Mesenchymal stem cell (in vitro differentiated cells and primary cell): ENCODE data around the gene TDRD10.
A peak's percentile ranks its signal among the peaks of the same experiment; 100 is the strongest.

Experiments
- DNase-seq: peaks from one replicate; pipeline ENCODE4 v3.0.0-alpha.2; 2013
- H2AFZ ChIP-seq: one replicate; pipeline ENCODE4 v1.6.1; 2013; ENCODE audit warnings: low read depth, mild to moderate bottlenecking, control low read depth, inconsistent platforms, low read length, moderate library complexity
- H2AK5ac ChIP-seq: 2 replicates; pipeline ENCODE4 v1.6.1; 2013; ENCODE audit warnings: low read length, moderate library complexity, mild to moderate bottlenecking, inconsistent platforms; ENCODE audit not compliant: severe bottlenecking
- H2BK120ac ChIP-seq: one replicate; pipeline ENCODE4 v1.6.1; 2013; ENCODE audit warnings: low read depth, mild to moderate bottlenecking, inconsistent platforms, low read length, moderate library complexity
- H2BK12ac ChIP-seq, 2 experiments: one replicate each; pipeline ENCODE4 v1.6.1; 2013; ENCODE audit warnings: inconsistent platforms in 2 of 2, low read length in 2 of 2, mild to moderate bottlenecking in 2 of 2, moderate library complexity in 2 of 2, control low read depth in 1 of 2
- H2BK15ac ChIP-seq: one replicate; pipeline ENCODE4 v1.6.1; 2013; ENCODE audit warnings: mild to moderate bottlenecking, low read depth, inconsistent platforms; ENCODE audit not compliant: poor library complexity, severe bottlenecking
- H2BK5ac ChIP-seq: 2 replicates; pipeline ENCODE4 v1.6.1; 2013; ENCODE audit warnings: low read depth, mild to moderate bottlenecking, low read length, control low read depth, inconsistent platforms; ENCODE audit not compliant: poor library complexity, severe bottlenecking
- H3K14ac ChIP-seq, 2 experiments: one replicate each; pipeline ENCODE4 v1.6.1; 2013; ENCODE audit warnings: inconsistent platforms in 2 of 2, low read length in 2 of 2, control low read depth in 1 of 2, mild to moderate bottlenecking in 1 of 2, moderate library complexity in 1 of 2
- H3K18ac ChIP-seq, 2 experiments: one replicate each; pipeline ENCODE4 v1.6.1; 2013; ENCODE audit warnings: inconsistent platforms in 2 of 2, low read length in 2 of 2, control low read depth in 1 of 2, low read depth in 1 of 2, mild to moderate bottlenecking in 1 of 2
- H3K23ac ChIP-seq, 2 experiments: one replicate each; pipeline ENCODE4 v1.6.1; 2013; ENCODE audit warnings: inconsistent platforms in 2 of 2, low read length in 2 of 2, mild to moderate bottlenecking in 2 of 2, moderate library complexity in 2 of 2, control low read depth in 1 of 2
- H3K27ac ChIP-seq: 2 replicates; pipeline ENCODE4 v1.5.1; 2013; ENCODE audit warnings: mild to moderate bottlenecking, moderate library complexity, low read length, control low read depth, inconsistent platforms; ENCODE audit not compliant: poor library complexity, severe bottlenecking
- H3K27me3 ChIP-seq, 2 experiments: 2 replicates each; pipeline versions ENCODE4 v1.6.1 to v1.7.0; 2013; ENCODE audit warnings: low read length in 2 of 2, mild to moderate bottlenecking in 2 of 2, moderate library complexity in 2 of 2, control low read depth in 1 of 2, inconsistent platforms in 1 of 2; ENCODE audit not compliant: control insufficient read depth in 1 of 2, insufficient read depth in 1 of 2
- H3K36me3 ChIP-seq, 2 experiments: 2 replicates each; pipeline versions ENCODE4 v1.6.1 to v1.7.0; 2013; ENCODE audit warnings: low read length in 2 of 2, control low read depth in 1 of 2, inconsistent platforms in 1 of 2, low read depth in 1 of 2, mild to moderate bottlenecking in 1 of 2; ENCODE audit not compliant: insufficient read depth in 2 of 2, control insufficient read depth in 1 of 2
- H3K4ac ChIP-seq, 2 experiments: one replicate each; pipeline ENCODE4 v1.6.1; 2013; ENCODE audit warnings: inconsistent platforms in 2 of 2, low read length in 2 of 2, mild to moderate bottlenecking in 2 of 2, moderate library complexity in 2 of 2, control low read depth in 1 of 2, low read depth in 1 of 2
- H3K4me1 ChIP-seq: 2 replicates; pipeline ENCODE4 v1.6.1; 2013; ENCODE audit warnings: low read depth, low read length, control low read depth; ENCODE audit not compliant: control insufficient read depth, insufficient read depth
- H3K4me2 ChIP-seq: 2 replicates; pipeline ENCODE4 v1.6.1; 2013; ENCODE audit warnings: low read length, mild to moderate bottlenecking, inconsistent platforms; ENCODE audit not compliant: poor library complexity, severe bottlenecking
- H3K4me3 ChIP-seq, 2 experiments: 2 replicates each; pipeline versions ENCODE4 v1.5.1 to v1.7.0; 2013; ENCODE audit warnings: low read length in 2 of 2, mild to moderate bottlenecking in 2 of 2, control low read depth in 1 of 2, low read depth in 1 of 2; ENCODE audit not compliant: insufficient read depth in 1 of 2
- H3K79me1 ChIP-seq: replicated peaks from 2 replicates; pipeline ENCODE4 v1.6.1; 2013; ENCODE audit warnings: mild to moderate bottlenecking, control low read depth, low read length, inconsistent platforms; ENCODE audit not compliant: poor library complexity, severe bottlenecking
- H3K9ac ChIP-seq: 2 replicates; pipeline ENCODE4 v1.7.0; 2013; ENCODE audit warnings: mild to moderate bottlenecking, low read length, moderate library complexity
- H3K9me3 ChIP-seq: 2 replicates; pipeline ENCODE4 v1.7.0; 2013; ENCODE audit warnings: mild to moderate bottlenecking, low read length; ENCODE audit not compliant: control insufficient read depth
- H4K8ac ChIP-seq: one replicate; pipeline ENCODE4 v1.6.1; 2013; ENCODE audit warnings: inconsistent platforms, mild to moderate bottlenecking, low read length, moderate library complexity
- H4K91ac ChIP-seq: one replicate; pipeline ENCODE4 v1.6.1; 2013; ENCODE audit warnings: mild to moderate bottlenecking, low read length, inconsistent platforms
- WGBS: methylation state at CpG from one replicate; pipeline ENCODE4 v1.1.7; 2013; ENCODE audit warnings: mixed read lengths; 5-methylcytosine and 5-hydroxymethylcytosine counted together

Gene TDRD10

DNA sequence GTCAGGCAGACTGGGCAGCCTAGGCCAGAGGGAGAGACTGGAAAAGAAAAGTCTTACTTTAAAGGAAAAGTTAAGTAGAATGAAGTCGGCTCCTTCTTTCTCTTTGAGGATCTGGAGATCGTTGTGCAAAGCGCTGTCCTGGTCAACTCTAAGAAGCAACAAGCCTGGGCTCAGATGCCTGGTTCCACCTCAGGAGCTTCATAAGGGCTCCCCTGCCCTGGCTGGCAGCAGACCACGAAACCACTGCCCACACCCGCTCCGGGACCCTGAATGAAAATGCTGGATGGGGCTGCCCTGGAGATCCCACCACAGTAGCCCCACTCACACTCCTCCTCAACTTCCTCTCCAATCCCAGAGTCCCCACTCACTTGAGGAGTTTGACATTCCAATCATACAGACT is 50.0 kb downstream of the TDRD10 start:
- no peak overlapping the region for H3K4me3 ChIP-seq
- WGBS, result 95% methylated on average over 6 of the region's 6 CpGs
- peak overlapping the region in 1 of 2 experiments; percentile 35 for H3K23ac ChIP-seq
- H2BK12ac ChIP-seq, result no peak overlapping the region
- no peak overlapping the region for H2AK5ac ChIP-seq
- no peak overlapping the region for H2BK15ac ChIP-seq
- H3K27me3 ChIP-seq, result no peaks in the 10 kb centered on the region
- no peak overlapping the region for H3K18ac ChIP-seq
- H3K4me2 ChIP-seq, result no peak overlapping the region
- no peak overlapping the region for H2BK120ac ChIP-seq
- no peak overlapping the region for H3K4ac ChIP-seq
- H3K4me1 ChIP-seq, result peaks cover 13% of the 10 kb centered on the region
- no peak overlapping the region for H4K8ac ChIP-seq
- H2BK5ac ChIP-seq, result no peak overlapping the region
- H2AFZ ChIP-seq, result no peak overlapping the region
- peaks cover 60 to 77% of the 10 kb centered on the region in 2 experiments for H3K36me3 ChIP-seq
- no peak overlapping the region for H3K27ac ChIP-seq
- no peak for DNase-seq
- no peak overlapping the region for H4K91ac ChIP-seq
- H3K79me1 ChIP-seq, result peaks cover 47% of the 10 kb centered on the region
- H3K9me3 ChIP-seq, result no peaks in the 10 kb centered on the region
- H3K9ac ChIP-seq, result no peak overlapping the region
- H3K14ac ChIP-seq, result no peak overlapping the region

DNA sequence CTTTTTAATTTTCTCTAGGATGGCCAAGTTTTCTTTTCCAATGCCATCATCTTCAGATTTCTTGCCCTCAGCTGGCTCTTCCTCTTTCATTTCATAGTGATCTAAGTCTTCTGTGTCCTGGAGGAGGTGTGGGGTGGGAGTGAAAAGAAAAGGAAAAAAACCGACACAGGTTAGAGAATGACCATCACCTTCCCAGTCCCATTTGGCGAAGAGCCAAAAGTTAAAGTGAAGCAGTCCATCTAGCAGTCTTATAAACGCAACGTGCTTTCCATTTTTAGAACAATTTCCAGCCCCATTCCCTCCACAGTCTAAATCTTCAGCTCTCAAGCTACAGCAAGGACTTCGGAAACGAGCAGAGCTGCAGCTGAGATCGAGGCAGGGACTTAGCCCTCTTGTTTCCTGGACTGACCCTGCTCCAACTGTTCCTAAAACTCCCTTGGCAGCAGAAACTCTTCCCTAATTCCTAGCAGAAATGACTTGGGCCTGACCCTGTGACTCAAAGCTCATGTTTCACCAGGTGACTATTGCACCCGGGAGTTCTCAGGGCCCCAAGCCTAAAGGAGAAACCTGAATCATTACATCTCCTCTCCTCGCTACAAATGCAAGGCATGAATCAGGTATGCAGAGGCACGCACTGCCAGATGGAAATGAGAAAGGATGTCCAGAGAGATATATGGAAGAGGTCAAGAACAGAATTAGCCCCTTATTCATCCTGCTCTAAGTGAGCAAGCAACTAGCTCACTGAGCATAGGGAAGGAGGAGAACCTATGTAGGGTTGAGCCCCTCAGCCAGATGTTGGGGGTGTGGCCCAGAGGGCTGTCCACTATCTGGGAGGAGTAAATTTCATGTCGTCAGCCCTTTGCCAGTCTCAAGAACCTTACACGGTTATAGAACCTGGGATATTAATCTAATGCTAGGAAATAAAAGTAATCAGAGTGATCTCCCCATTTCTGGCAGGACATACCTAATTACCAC is 51.3 kb downstream of the TDRD10 start:
- DNase-seq, result no peak
- Histone ChIP-seq H2BK12ac (no peak overlapping the region), H3K4me2 (no peak overlapping the region), H2AFZ (no peak overlapping the region), H3K36me3 (peaks cover 60 to 77% of the 10 kb centered on the region in 2 experiments), H2BK120ac (no peak overlapping the region), H3K14ac (no peak overlapping the region), H3K23ac (no peak overlapping the region), H3K4me3 (no peak overlapping the region), H3K9me3 (no peaks in the 10 kb centered on the region), H2BK5ac (no peak overlapping the region), H4K91ac (no peak overlapping the region), H3K27ac (no peak overlapping the region), H3K4me1 (peaks cover 12% of the 10 kb centered on the region), H4K8ac (no peak overlapping the region), H3K4ac (no peak overlapping the region), H2AK5ac (no peak overlapping the region), H3K27me3 (no peaks in the 10 kb centered on the region), H3K79me1 (peaks cover 47% of the 10 kb centered on the region), H2BK15ac (no peak overlapping the region), H3K18ac (no peak overlapping the region), H3K9ac (peak overlapping the region; percentile 12)
- WGBS, result 88% methylated on average over 8 of the region's 12 CpGs

DNA sequence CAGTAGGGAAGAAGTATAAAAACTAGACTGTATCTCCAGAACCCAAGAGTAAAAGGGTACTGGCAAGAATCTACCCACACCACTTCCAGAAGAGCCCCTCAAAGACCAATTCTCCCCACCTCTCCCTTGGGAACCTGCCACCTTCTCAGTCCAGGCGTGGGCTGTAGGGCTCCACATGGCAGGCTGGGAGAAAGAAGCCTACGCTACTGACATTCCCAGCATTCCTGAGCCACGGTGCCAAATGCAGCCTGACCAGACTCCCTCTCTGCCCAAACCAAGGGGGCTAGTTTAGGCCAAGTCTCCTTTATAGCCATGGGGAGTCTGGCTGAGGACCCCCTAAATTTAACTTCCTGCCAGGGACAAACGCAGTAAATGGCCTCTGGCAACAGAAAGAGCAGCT is 54.4 kb downstream of the TDRD10 start:
- Histone ChIP-seq H3K9ac (peak overlapping the region; percentile 89), H3K4me1 (peaks cover 14% of the 10 kb centered on the region), H3K27me3 (no peaks in the 10 kb centered on the region), H3K27ac (no peak overlapping the region), H3K36me3 (peaks cover 36 to 47% of the 10 kb centered on the region in 2 experiments), H2BK12ac (no peak overlapping the region), H4K91ac (no peak overlapping the region), H3K14ac (no peak overlapping the region), H3K79me1 (peaks cover 37% of the 10 kb centered on the region), H3K4ac (no peak overlapping the region), H3K23ac (no peak overlapping the region), H2BK5ac (no peak overlapping the region), H2AK5ac (no peak overlapping the region), H4K8ac (no peak overlapping the region), H3K4me2 (peak overlapping the region; percentile 67), H3K4me3 (peak overlapping the region in 1 of 2 experiments; percentile 89), H2AFZ (no peak overlapping the region), H3K18ac (no peak overlapping the region), H2BK15ac (no peak overlapping the region), H3K9me3 (no peaks in the 10 kb centered on the region), H2BK120ac (no peak overlapping the region)
- 20% methylated on average over 4 of the region's 4 CpGs for WGBS
- peak; percentile 30 for DNase-seq

DNA sequence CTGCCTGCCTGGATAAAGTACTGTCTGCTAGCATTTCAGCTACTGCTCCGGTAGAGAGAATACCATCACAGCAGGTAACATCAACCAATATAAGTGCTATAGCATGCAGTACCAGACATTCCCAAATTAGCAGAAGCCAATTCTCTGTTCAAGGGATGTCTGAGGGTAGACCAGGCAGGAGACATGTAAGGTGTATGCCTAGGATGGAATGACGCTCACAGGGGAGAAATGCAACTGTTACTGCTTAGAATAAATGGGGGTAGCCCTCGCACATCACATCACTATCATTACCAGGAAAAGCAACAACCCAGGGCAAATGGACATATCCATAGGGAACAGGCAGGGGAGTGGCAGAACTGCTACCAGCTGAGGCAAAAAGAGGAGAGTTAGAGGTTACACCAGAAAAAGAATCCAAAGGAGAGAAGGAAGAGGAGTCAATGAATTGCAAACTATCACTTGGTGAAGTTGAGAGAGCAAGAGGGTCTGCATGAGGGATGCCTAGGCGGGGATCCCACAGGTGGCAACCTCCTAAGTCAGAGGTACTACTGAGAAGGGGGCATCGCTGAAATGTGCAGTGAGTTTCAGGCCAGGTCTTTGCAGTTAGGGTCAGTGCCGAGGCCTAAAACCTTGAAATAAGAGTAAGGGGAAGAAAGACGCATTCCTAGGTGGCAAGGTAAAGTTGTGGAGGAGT is 55.4 kb downstream of the TDRD10 start:
- H3K9me3 ChIP-seq, result no peaks in the 10 kb centered on the region
- WGBS, result 26% methylated on average over 5 of the region's 7 CpGs
- no peak overlapping the region for H2AK5ac ChIP-seq
- H3K36me3 ChIP-seq, result peaks cover 26 to 37% of the 10 kb centered on the region in 2 experiments
- H3K18ac ChIP-seq, result no peak overlapping the region
- no peak overlapping the region for H2BK5ac ChIP-seq
- H2BK120ac ChIP-seq, result no peak overlapping the region
- no peak for DNase-seq
- peaks cover 27% of the 10 kb centered on the region for H3K79me1 ChIP-seq
- H2AFZ ChIP-seq, result no peak overlapping the region
- H3K4ac ChIP-seq, result peak overlapping the region in 1 of 2 experiments; percentile 6
- H2BK12ac ChIP-seq, result no peak overlapping the region
- peak overlapping the region in 1 of 2 experiments; percentile 67 for H3K14ac ChIP-seq
- peak overlapping the region; percentile 89 for H3K9ac ChIP-seq
- no peak overlapping the region for H3K27ac ChIP-seq
- no peak overlapping the region for H4K91ac ChIP-seq
- peak overlapping the region; percentile 84 to 89 for H3K4me3 ChIP-seq
- peaks cover 13% of the 10 kb centered on the region for H3K4me1 ChIP-seq
- no peak overlapping the region for H3K23ac ChIP-seq
- H3K4me2 ChIP-seq, result peak overlapping the region; percentile 67
- no peaks in the 10 kb centered on the region for H3K27me3 ChIP-seq
- no peak overlapping the region for H2BK15ac ChIP-seq
- no peak overlapping the region for H4K8ac ChIP-seq
